LNCAP (cell line): ENCODE data around the gene WFS1.

Experiments used
- CTCF ChIP-seq: fragments of 450-650 bp; IDR thresholded peaks from 2 replicates; pipeline ENCODE4 v1.5.1; 2017; ENCODE audit warnings: mild to moderate bottlenecking

The WFS1 gene

GRCh38 chr4:6258741-6259140 is 10.9 kb upstream of the WFS1 start:
- TF ChIP-seq CTCF = no peak

DNA sequence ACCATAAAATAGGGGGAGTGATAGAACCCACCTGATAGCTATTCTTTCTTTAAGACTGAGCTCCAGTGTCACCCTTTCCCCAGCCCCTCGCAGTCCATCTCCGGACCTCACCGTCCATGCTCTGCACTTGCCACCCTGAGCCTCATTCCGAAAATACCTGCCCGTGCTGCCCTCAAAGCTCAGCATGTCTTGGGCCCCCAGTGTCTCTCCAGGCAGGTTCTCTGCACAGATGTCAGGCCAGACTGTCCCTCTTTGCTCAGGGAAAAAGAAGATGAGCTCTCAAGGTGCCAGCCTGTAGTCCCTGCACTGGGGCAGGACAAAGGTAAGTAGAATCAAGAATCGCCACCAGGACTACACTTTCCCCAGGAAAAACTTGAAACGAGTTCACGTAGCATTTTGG is 9.8 kb upstream of the WFS1 start:
- no peak for TF ChIP-seq CTCF

DNA sequence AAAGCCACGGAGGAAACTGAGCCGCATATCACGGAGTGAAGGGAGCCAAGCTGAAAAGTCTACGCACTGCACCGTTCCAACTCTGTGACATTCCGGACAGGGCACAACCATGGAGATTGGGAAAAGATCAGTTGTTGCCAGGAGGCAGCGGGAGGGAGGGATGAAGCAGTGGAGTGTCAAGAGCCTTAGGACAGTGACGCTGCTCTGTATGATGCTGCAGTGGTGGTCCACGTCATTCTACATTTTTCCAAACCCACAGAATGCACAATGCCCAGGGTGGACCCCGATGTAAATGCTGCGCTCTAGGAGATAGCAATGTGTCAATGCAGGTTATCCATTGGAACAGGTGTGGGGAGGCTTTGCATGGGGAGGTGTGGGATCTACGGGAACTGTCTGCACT is 7.5 kb upstream of the WFS1 start:
- TF ChIP-seq CTCF = no peak

GRCh38 chr4:6262847-6263487 is 6.7 kb upstream of the WFS1 start:
- TF ChIP-seq CTCF = no peak

GRCh38 chr4:6263526-6264224 is 6.0 kb upstream of the WFS1 start:
- TF ChIP-seq CTCF = no peak

DNA sequence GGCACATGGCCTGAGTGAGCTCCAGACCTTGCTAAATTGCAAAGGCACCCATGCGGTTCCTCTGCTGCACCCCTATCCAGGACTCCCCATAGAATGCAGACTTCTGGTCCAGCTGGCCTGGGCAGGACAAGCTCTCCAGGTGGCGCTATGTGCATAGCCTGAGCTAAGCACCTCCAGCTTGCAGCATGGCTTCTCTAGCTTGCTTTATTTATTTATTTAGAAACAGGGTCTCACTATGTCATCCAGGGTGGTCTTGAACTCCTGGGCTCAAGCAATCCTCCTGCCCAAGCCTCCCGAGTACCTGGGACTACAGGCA is 5.5 kb upstream of the WFS1 start:
- peak; percentile 48 for TF ChIP-seq CTCF

DNA sequence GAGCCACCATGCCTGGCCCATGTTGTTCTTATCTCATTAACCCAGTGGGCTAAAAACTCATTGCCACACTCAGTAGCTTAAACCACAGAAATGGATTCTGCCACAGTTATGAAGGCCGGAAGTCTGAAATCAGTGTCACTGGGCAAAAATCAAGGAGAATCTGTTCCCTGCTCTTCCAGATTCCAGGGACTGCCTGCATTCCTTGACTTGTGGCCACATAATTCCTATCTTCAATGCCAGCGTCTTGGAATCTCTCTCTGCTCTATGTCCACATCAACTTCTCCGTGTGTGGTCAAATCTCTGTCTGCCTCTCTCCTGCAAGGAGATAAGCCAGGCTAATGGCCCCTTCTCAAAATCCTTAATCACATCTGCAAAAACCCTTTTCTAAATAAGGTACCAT is 4.1 kb upstream of the WFS1 start:
- no peak for TF ChIP-seq CTCF

GRCh38 chr4:6267573-6267972 is 2.1 kb upstream of the WFS1 start:
- TF ChIP-seq CTCF = no peak
